Activated T-cell treated with anti-CD3 and anti-CD28 coated beads, Interleukin-2, amount 50 U/mL, for 1 hour (primary cell): ENCODE results near the gene DYNC1I2.

Source experiments
- DNase-seq: peaks from one replicate; pipeline ENCODE4 v3.0.0-alpha.2; 2020

The DYNC1I2 gene

GRCh38 chr2:171785450-171785849 is 98.2 kb downstream of the DYNC1I2 start:
- DNase-seq = no peak

- DNase-seq = no peak
Measured at GRCh38 chr2:171787333-171788072, 100.2 kb downstream of the DYNC1I2 start.

GRCh38 chr2:171788316-171788993 is 101.2 kb downstream of the DYNC1I2 start:
- DNase-seq = no peak

- DNase-seq = no peak
Measured at GRCh38 chr2:171789956-171790355, 102.7 kb downstream of the DYNC1I2 start.

- no peak for DNase-seq
Measured at GRCh38 chr2:171791361-171791760, 104.1 kb downstream of the DYNC1I2 start.

GRCh38 chr2:171792157-171792556 is 104.9 kb downstream of the DYNC1I2 start:
- no peak for DNase-seq

GRCh38 chr2:171792886-171793580 is 105.8 kb downstream of the DYNC1I2 start:
- no peak for DNase-seq

- DNase-seq = no peak
Measured at GRCh38 chr2:171793691-171794678, 106.7 kb downstream of the DYNC1I2 start.

- no peak for DNase-seq
Measured at GRCh38 chr2:171794918-171795317, 107.6 kb downstream of the DYNC1I2 start.
